Left lung (tissue), 10 donors: ENCODE results near the gene DLGAP1. TPM values are rescaled to one million over a fixed set of nuclear protein-coding genes. Genes with fewer than 3 reads are reported as not detected.

Experiments used
- ATAC-seq: fragments of 200-7000 bp; cut with Tn5 transposase; one replicate; pipeline ENCODE4 v1.9.1; 2020; ENCODE audit warnings: moderate library complexity
- DNase-seq, 4 donors: peaks; one replicate each; pipeline ENCODE4 v3.0.0-alpha.2; 2013 to 2020
- H3K27ac ChIP-seq, 2 donors: fragments of 200-600 bp; sonication (generic) in 1 of 2; one replicate each; pipeline versions ENCODE4 v1.5.0 to v1.8.0; 2020 to 2021
- H3K27me3 ChIP-seq, 2 donors: fragments of 200-600 bp; sonication (generic) in 1 of 2; one replicate each; pipeline versions ENCODE4 v1.5.0 to v1.8.0; 2020 to 2021
- H3K36me3 ChIP-seq, 2 donors: fragments of 200-600 bp; sonication (generic) in 1 of 2; one replicate each; pipeline versions ENCODE4 v1.5.0 to v1.8.0; 2020 to 2021
- H3K4me1 ChIP-seq, 2 donors: fragments of 200-600 bp; one replicate each; pipeline ENCODE4 v1.8.0; 2021
- H3K4me3 ChIP-seq, 2 donors: fragments of 200-600 bp; sonication (generic) in 1 of 2; one replicate each; pipeline versions ENCODE4 v1.5.0 to v1.8.0; 2020 to 2021; ENCODE audit warnings: mild to moderate bottlenecking in 1 of 2
- H3K9me3 ChIP-seq, 2 donors: fragments of 200-600 bp; sonication (generic) in 1 of 2; one replicate each; pipeline versions ENCODE4 v1.5.0 to v1.8.0; 2020 to 2021
- intact Hi-C, 2 donors: fragments of 100-400 bp; cut with DNase I; formaldehyde crosslinking; loops; one replicate each; pipeline versions ENCODE4 v1.11.2 to v1.14.2; 2022
- polyA plus RNA-seq, 6 donors: library from polyadenylated mRNA; unstranded; fragments of 120-200 nt; gene quantifications; one replicate each; pipeline ENCODE4 v1.2.1, GENCODE V29; 2013; ENCODE audit not compliant: insufficient read length in 6 of 6
- total RNA-seq, 2 donors: library from RNA; stranded (reverse); fragmentation: NEBNext Ultra II Directional; extraction: Animal tissue kit (Norgen Biotek cat#: 25700); gene quantifications; one replicate each; pipeline ENCODE4 v1.2.1, GENCODE V29; 2021
- TF ChIP-seq, protein P1 (sequence below), 2 donors: fragments of 200-600 bp; sonication (generic) in 1 of 2; IDR thresholded peaks; one replicate each; pipeline versions ENCODE4 v1.5.0 to v1.8.0; 2021; ENCODE audit warnings: antibody characterized with exemption in 2 of 2
- donor health status: DM: no; HTN: yes; CAD: no.
- donor health status: DM: no; HTN: no; CAD: no.

Gene DLGAP1
- total and polyA plus RNA-seq, 8 donors: 1.6 to 4.0 (median 2.1) TPM

DNA sequence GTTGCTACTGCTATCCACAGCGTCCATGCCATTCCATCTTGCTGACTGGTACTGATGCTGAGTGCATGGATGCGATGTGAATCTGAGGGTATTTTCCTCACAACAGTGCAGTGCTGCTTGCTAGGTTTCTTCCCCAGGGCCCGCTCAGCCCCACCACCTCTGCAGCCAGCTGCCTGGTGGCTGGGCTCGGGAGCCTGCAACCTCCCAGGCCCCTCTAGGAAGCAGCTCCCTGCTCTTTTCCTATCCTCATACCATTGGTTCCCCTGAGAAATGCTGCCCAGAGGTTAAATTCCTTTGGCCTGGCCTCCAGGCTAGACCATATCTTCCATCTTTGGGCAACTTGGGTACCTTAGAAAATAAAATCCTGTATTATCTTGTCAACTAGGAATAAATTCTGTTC lies 591.5 kb downstream of the DLGAP1 start:
- no peaks in the 10 kb centered on the region for H3K9me3 ChIP-seq
- no peak overlapping the region for H3K4me3 ChIP-seq
- H3K4me1 ChIP-seq: no peaks in the 10 kb centered on the region
- no peaks in the 10 kb centered on the region for H3K36me3 ChIP-seq
- no peak overlapping the region for H3K27ac ChIP-seq
- no peak for DNase-seq
- ATAC-seq: no peak
- H3K27me3 ChIP-seq: no peaks in the 10 kb centered on the region
- TF ChIP-seq, protein P1, sequence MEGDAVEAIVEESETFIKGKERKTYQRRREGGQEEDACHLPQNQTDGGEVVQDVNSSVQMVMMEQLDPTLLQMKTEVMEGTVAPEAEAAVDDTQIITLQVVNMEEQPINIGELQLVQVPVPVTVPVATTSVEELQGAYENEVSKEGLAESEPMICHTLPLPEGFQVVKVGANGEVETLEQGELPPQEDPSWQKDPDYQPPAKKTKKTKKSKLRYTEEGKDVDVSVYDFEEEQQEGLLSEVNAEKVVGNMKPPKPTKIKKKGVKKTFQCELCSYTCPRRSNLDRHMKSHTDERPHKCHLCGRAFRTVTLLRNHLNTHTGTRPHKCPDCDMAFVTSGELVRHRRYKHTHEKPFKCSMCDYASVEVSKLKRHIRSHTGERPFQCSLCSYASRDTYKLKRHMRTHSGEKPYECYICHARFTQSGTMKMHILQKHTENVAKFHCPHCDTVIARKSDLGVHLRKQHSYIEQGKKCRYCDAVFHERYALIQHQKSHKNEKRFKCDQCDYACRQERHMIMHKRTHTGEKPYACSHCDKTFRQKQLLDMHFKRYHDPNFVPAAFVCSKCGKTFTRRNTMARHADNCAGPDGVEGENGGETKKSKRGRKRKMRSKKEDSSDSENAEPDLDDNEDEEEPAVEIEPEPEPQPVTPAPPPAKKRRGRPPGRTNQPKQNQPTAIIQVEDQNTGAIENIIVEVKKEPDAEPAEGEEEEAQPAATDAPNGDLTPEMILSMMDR (IDR thresholded peaks at IDR 0.05): no peak
- intact Hi-C loops: no loop called here

DNA sequence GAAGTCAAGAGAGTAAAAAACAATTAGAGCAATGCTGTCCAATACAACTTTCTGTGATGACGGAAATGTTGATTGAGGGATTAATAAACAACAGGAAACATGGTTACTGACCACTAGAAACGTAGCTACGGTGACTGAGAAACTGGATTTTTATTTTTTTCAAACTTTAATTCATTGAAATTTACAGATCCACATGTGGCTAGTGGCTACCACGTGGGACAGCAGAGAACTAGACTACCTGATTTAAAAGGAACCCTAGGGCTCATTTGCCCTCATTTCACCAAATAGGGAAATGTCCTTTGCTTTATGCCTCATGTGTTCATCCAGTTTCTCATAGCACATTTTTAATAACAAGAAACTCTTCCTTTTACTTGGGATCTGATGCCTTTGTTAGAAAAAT lies 592.1 kb downstream of the DLGAP1 start:
- TF ChIP-seq, protein P1 (IDR thresholded peaks at IDR 0.05): no peak
- Histone ChIP-seq H3K4me1 (no peaks in the 10 kb centered on the region), H3K4me3 (no peak overlapping the region), H3K27ac (no peak overlapping the region), H3K9me3 (no peaks in the 10 kb centered on the region), H3K36me3 (no peaks in the 10 kb centered on the region), H3K27me3 (no peaks in the 10 kb centered on the region)
- ATAC-seq (no peak), DNase-seq (no peak)
- intact Hi-C loops: no loop called here

DNA sequence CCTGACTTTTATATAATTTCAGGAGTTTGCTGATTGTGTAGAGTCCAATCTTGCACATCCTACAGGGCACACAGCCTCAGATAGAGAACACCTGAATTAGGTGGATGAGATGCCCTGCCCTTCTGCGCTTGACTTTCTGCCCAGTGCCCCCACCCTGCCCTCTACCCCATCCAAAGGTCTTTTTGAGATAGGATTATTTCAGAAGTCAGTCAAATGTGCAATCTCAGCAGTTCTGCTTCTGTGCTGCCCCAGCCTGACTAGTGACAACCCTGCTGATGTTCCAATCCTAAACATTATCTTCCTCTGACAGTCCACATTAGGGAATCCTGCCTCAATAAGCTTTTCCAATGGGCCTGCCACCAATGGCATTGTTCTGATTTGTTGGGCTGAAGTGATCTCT lies 593.6 kb downstream of the DLGAP1 start:
- no peak overlapping the region for H3K4me3 ChIP-seq
- intact Hi-C loops: no loop called here
- ATAC-seq: no peak

DNA sequence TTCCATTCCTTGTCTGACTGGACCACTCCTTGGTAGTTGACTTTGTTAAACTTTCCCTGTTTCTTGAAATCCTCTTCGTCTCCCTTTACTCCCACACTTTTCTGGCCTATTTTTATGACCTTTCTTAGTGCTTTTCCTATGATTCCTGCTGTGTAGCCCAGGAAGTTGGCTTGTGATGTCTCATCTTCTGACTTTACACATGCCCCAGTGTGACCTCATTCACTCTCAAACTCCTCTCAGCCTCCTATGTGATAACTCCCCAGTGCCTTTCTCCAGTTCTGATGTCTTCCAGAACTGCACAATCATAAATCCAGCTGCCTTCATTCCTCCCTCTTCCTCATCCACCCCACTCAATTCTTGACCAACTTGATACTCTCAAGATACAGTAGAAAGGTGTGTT lies 597.6 kb downstream of the DLGAP1 start:
- Histone ChIP-seq H3K27me3 (no peaks in the 10 kb centered on the region), H3K4me1 (no peaks in the 10 kb centered on the region), H3K4me3 (no peak overlapping the region), H3K9me3 (no peaks in the 10 kb centered on the region), H3K36me3 (no peaks in the 10 kb centered on the region), H3K27ac (no peak overlapping the region)
- intact Hi-C loops: no loop called here
- no peak for DNase-seq
- TF ChIP-seq, protein P1 (IDR thresholded peaks at IDR 0.05): no peak
- ATAC-seq: no peak

More for the DNA sequence above, 593.6 kb downstream of the DLGAP1 start:
- Histone ChIP-seq H3K4me1 (no peaks in the 10 kb centered on the region), H3K9me3 (no peaks in the 10 kb centered on the region), H3K27ac (no peak overlapping the region), H3K36me3 (no peaks in the 10 kb centered on the region), H3K27me3 (no peaks in the 10 kb centered on the region)
- TF ChIP-seq, protein P1 (IDR thresholded peaks at IDR 0.05): no peak
- no peak for DNase-seq

DNA sequence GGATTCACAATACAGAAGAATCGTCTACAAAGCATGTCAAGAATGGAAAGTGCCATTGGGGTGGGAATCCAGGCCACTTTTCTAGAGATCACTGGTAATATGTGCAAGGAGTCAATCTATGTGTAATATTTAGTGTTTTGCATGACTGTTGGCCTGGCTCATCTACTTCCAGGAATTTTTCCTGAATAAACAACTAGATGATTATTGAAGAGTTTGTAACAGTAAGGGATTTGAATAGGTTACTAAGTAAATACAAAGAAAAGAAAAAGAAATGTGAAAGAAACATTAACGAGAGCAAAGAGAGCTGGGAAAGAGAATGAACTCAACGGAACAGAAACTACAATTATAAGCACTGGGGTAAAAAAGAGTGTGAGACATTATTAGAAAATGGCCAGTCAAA lies 599.1 kb downstream of the DLGAP1 start:
- no peaks in the 10 kb centered on the region for H3K9me3 ChIP-seq
- no peaks in the 10 kb centered on the region for H3K4me1 ChIP-seq
- no peaks in the 10 kb centered on the region for H3K36me3 ChIP-seq
- ATAC-seq: no peak
- no peak for DNase-seq
- intact Hi-C loops: no loop called here
- H3K27me3 ChIP-seq: no peaks in the 10 kb centered on the region
- H3K27ac ChIP-seq: no peak overlapping the region
- TF ChIP-seq, protein P1 (IDR thresholded peaks at IDR 0.05): no peak
- H3K4me3 ChIP-seq: no peak overlapping the region
